ENCODE measurements around the gene SOWAHB. TPM values are rescaled to one million over a fixed set of nuclear protein-coding genes. Genes with fewer than 3 reads are reported as not detected.

SOWAHB gene
- polyA plus RNA-seq, 1 donor from 2014 or later = not detected

- TF ChIP-seq MXI1 (conservative IDR thresholded peaks at IDR 0.05; ENCODE audit: poor library complexity, severe bottlenecking) (no peak), SMC3 (conservative IDR thresholded peaks at IDR 0.05; ENCODE audit: poor library complexity) (no peak), EP300 (conservative IDR thresholded peaks at IDR 0.05; ENCODE audit: poor library complexity, severe bottlenecking) (no peak), POLR2AphosphoS5 (IDR thresholded peaks at IDR 0.05) (no peak), RAD21 (conservative IDR thresholded peaks at IDR 0.05) (no peak), TAF1 (IDR thresholded peaks at IDR 0.05; ENCODE audit: low read depth) (no peak), EZH2 (IDR thresholded peaks at IDR 0.05; ENCODE audit: borderline replicate concordance, insufficient read depth, low read length, poor library complexity, severe bottlenecking) (no peak), REST (IDR thresholded peaks at IDR 0.05; ENCODE audit: borderline replicate concordance) (no peak)
- TF ChIP-seq, protein P1, sequence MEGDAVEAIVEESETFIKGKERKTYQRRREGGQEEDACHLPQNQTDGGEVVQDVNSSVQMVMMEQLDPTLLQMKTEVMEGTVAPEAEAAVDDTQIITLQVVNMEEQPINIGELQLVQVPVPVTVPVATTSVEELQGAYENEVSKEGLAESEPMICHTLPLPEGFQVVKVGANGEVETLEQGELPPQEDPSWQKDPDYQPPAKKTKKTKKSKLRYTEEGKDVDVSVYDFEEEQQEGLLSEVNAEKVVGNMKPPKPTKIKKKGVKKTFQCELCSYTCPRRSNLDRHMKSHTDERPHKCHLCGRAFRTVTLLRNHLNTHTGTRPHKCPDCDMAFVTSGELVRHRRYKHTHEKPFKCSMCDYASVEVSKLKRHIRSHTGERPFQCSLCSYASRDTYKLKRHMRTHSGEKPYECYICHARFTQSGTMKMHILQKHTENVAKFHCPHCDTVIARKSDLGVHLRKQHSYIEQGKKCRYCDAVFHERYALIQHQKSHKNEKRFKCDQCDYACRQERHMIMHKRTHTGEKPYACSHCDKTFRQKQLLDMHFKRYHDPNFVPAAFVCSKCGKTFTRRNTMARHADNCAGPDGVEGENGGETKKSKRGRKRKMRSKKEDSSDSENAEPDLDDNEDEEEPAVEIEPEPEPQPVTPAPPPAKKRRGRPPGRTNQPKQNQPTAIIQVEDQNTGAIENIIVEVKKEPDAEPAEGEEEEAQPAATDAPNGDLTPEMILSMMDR (IDR thresholded peaks at IDR 0.05; ENCODE audit: poor library complexity, severe bottlenecking) = no peak
- H3K27ac ChIP-seq (ENCODE audit: low read length) = no peak overlapping the region
- H3K27me3 ChIP-seq (ENCODE audit: insufficient read depth, low read depth, low read length) = no peaks in the 10 kb centered on the region
- H2AFZ ChIP-seq (ENCODE audit: low read depth, low read length) = no peak overlapping the region
- no peaks in the 10 kb centered on the region for H3K9me2 ChIP-seq (ENCODE audit: insufficient read depth, low read length)
- H3K9me3 ChIP-seq (ENCODE audit: low read length) = peaks cover 3% of the 10 kb centered on the region
- H3F3A ChIP-seq (ENCODE audit: insufficient read depth, low read length, poor library complexity, severe bottlenecking) = no peaks in the 10 kb centered on the region
- no peak overlapping the region for H3K4me2 ChIP-seq (ENCODE audit: low read length)
- no peak overlapping the region for H3K4me3 ChIP-seq (ENCODE audit: low read length)
- no peaks in the 10 kb centered on the region for H4K20me1 ChIP-seq (ENCODE audit: insufficient read depth)
- no peaks in the 10 kb centered on the region for H3K36me3 ChIP-seq (ENCODE audit: insufficient read depth, low read length)
- no peaks in the 10 kb centered on the region for H3K79me2 ChIP-seq (replicated peaks; ENCODE audit: insufficient read depth, low read length)
- no peak overlapping the region for H3K9ac ChIP-seq (ENCODE audit: low read length)
Measured at GRCh38 chr4:76939184-76939583, 41.2 kb upstream of the SOWAHB start.

DNA sequence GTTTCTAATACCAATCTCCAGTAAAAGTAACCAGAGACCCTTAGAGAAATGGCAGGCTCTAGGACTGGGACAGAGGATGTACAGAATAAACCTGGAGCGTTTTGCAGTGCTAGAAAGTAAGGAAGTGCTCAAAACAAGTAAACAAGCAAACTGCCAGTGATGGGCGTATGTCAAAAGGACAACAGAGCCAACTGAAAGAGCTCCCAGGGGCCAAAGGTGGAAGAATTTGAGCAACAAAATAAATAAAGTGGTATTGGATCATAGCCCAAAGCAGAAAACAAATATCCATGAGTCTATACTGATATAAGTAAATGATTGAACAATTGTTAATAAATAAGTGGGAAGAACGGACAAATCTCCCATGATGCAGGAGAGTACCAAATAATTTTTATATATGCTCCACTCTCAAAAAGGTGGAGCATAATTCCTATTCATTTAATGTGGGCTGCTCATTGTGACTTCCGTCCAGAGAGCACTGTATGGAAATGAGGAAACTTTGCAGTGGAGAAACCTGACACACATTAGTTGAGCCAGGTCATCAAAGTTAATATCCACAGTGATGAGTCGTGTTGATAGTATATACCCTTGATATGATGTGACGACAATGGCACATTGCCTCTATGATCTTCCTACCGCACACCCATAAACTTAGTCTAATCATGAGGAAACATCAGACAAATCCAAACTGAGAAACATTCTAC is 33.8 kb upstream of the SOWAHB start:
- Histone ChIP-seq H3K36me3 (ENCODE audit: insufficient read depth, low read length) (no peaks in the 10 kb centered on the region), H3F3A (ENCODE audit: insufficient read depth, low read length, poor library complexity, severe bottlenecking) (no peaks in the 10 kb centered on the region), H3K4me2 (ENCODE audit: low read length) (no peak overlapping the region), H3K4me3 (ENCODE audit: low read length) (no peak overlapping the region), H3K9me3 (ENCODE audit: low read length) (peaks cover 3% of the 10 kb centered on the region), H3K27me3 (ENCODE audit: insufficient read depth, low read depth, low read length) (no peaks in the 10 kb centered on the region), H3K9me2 (ENCODE audit: insufficient read depth, low read length) (no peaks in the 10 kb centered on the region), H3K27ac (ENCODE audit: low read length) (no peak overlapping the region), H2AFZ (ENCODE audit: low read depth, low read length) (no peak overlapping the region), H4K20me1 (ENCODE audit: insufficient read depth) (no peaks in the 10 kb centered on the region), H3K79me2 (replicated peaks; ENCODE audit: insufficient read depth, low read length) (no peaks in the 10 kb centered on the region), H3K9ac (ENCODE audit: low read length) (no peak overlapping the region)
- TF ChIP-seq REST (IDR thresholded peaks at IDR 0.05; ENCODE audit: borderline replicate concordance) (no peak), POLR2AphosphoS5 (IDR thresholded peaks at IDR 0.05) (no peak), SMC3 (conservative IDR thresholded peaks at IDR 0.05; ENCODE audit: poor library complexity) (no peak), EZH2 (IDR thresholded peaks at IDR 0.05; ENCODE audit: borderline replicate concordance, insufficient read depth, low read length, poor library complexity, severe bottlenecking) (no peak), RAD21 (conservative IDR thresholded peaks at IDR 0.05) (no peak), EP300 (conservative IDR thresholded peaks at IDR 0.05; ENCODE audit: poor library complexity, severe bottlenecking) (no peak), MXI1 (conservative IDR thresholded peaks at IDR 0.05; ENCODE audit: poor library complexity, severe bottlenecking) (no peak), TAF1 (IDR thresholded peaks at IDR 0.05; ENCODE audit: low read depth) (no peak)
- TF ChIP-seq, protein P1 (IDR thresholded peaks at IDR 0.05; ENCODE audit: poor library complexity, severe bottlenecking) = no peak
